Measurements from ENCODE around the gene GPR160.

- TF ChIP-seq ZNF274 (IDR thresholded peaks at IDR 0.05; ENCODE audit: low read depth, low read length) = no peak
- TF ChIP-seq YY1 (IDR thresholded peaks at IDR 0.05; ENCODE audit: insufficient read depth, insufficient read length) = no peak
Observed at GRCh38 chr3:170043506-170043905, 5.7 kb downstream of the GPR160 start.

Data from NT2/D1 (cell line).